HCT116 (cell line): ENCODE data around the gene NAT10. TPM values are rescaled to one million over a fixed set of nuclear protein-coding genes. Genes with fewer than 3 reads are reported as not detected.

Experiments used
- ATAC-seq: fragments of 200-7000 bp; cut with Tn5 transposase; 2 replicates; pipeline ENCODE4 v1.9.1; 2020; ENCODE audit warnings: mild to moderate bottlenecking, moderate library complexity
- BruUV-seq: library from RNA; stranded (reverse); fragments of 400-500 nt; replicated peaks from 2 replicates; lab custom pipeline; 2021; lab: Mats Ljungman, UMichigan
- CTCF ChIA-PET: fragments of 300-600 bp; sonication (Branson Sonifier 250); formaldehyde crosslinking; loops from one replicate; lab custom pipeline; 2021; ENCODE audit warnings: antibody characterized with exemption; lab: Charles Lee
- POLR2A ChIA-PET: fragments of 300-600, 350-600 bp; sonication (Branson Sonifier 250); formaldehyde crosslinking; loops from one replicate; lab custom pipeline; 2021; ENCODE audit warnings: antibody characterized with exemption; lab: Charles Lee
- RAD21 ChIA-PET, 2 experiments: fragments of 300-600 bp; sonication (Branson Sonifier 250); formaldehyde crosslinking; loops; one replicate each; lab custom pipeline; 2023; ENCODE audit warnings: low total read pairs in 2 of 2; ENCODE audit not compliant: uncharacterized antibody in 2 of 2, unreplicated experiment in 2 of 2, low non-redundant PET in 1 of 2; lab: Charles Lee
- DNase-seq: peaks from one replicate; pipeline ENCODE4 v3.0.0-alpha.2; 2010; ENCODE audit warnings: low read depth, low spot score
- H2AFZ ChIP-seq: fragments of 200-600 bp; shearing (Covaris generic), sonication (generic); 2 replicates; pipeline ENCODE4 v1.6.1; 2017; ENCODE audit warnings: low read depth, mixed run types, mixed read lengths, antibody characterized with exemption, low read length; ENCODE audit not compliant: poor library complexity, severe bottlenecking
- H3K27ac ChIP-seq: 2 replicates; pipeline ENCODE4 v1.5.1; 2012; ENCODE audit warnings: low read depth, low read length
- H3K27me3 ChIP-seq: fragments of 200-600 bp; sonication (generic); 2 replicates; pipeline ENCODE4 v1.6.1; 2016; ENCODE audit warnings: mixed run types, low read length, mixed read lengths; ENCODE audit not compliant: insufficient read depth
- H3K36me3 ChIP-seq, 2 experiments: fragments of 200-500 bp in 1 of 2; fragments of 200-600 bp in 1 of 2; sonication (Bioruptor generic) in 1 of 2; sonication (generic) in 1 of 2; 2 replicates each; pipeline versions ENCODE4 v1.5.1 to v1.6.1; 2014 to 2016; ENCODE audit warnings: low read length in 2 of 2, inconsistent platforms in 1 of 2, mixed read lengths in 1 of 2, mixed run types in 1 of 2; ENCODE audit not compliant: insufficient read depth in 2 of 2, control insufficient read depth in 1 of 2
- H3K4me1 ChIP-seq, 2 experiments: fragments of 200-600 bp in 1 of 2; sonication (generic) in 1 of 2; 2 replicates each; pipeline versions ENCODE4 v1.5.1 to v1.6.1; 2012 to 2017; ENCODE audit warnings: low read length in 2 of 2, inconsistent platforms in 1 of 2, mild to moderate bottlenecking in 1 of 2, mixed read lengths in 1 of 2, mixed run types in 1 of 2, moderate library complexity in 1 of 2; ENCODE audit not compliant: insufficient read depth in 2 of 2, control insufficient read depth in 1 of 2
- H3K4me2 ChIP-seq: fragments of 200-600 bp; sonication (generic); 2 replicates; pipeline ENCODE4 v1.6.1; 2017; ENCODE audit warnings: mixed run types, low read length, mixed read lengths
- H3K4me3 ChIP-seq, 2 experiments: fragments of 200-600 bp in 1 of 2; sonication (generic) in 1 of 2; replicated peaks in 1 of 2; 2 replicates each; pipeline ENCODE4 v1.5.1; 2011 to 2016; ENCODE audit warnings: low read length in 2 of 2, control low read depth in 1 of 2, low read depth in 1 of 2, mild to moderate bottlenecking in 1 of 2, mixed read lengths in 1 of 2, mixed run types in 1 of 2
- H3K79me2 ChIP-seq: fragments of 200-600 bp; sonication (generic); 2 replicates; pipeline ENCODE4 v1.6.1; 2017; ENCODE audit warnings: mild to moderate bottlenecking, mixed run types, low read length, moderate library complexity, mixed read lengths; ENCODE audit not compliant: insufficient read depth
- H3K9ac ChIP-seq: fragments of 200-600 bp; sonication (generic); 2 replicates; pipeline ENCODE4 v1.6.1; 2016; ENCODE audit warnings: low read length, mixed read lengths
- H3K9me2 ChIP-seq: fragments of 200-600 bp; sonication (generic), shearing (Covaris generic); 2 replicates; pipeline ENCODE4 v1.6.1; 2017; ENCODE audit warnings: mixed run types, mild to moderate bottlenecking, moderate library complexity; ENCODE audit not compliant: insufficient read depth
- H3K9me3 ChIP-seq, 2 experiments: fragments of 200-500 bp in 1 of 2; fragments of 200-600 bp in 1 of 2; sonication (Bioruptor generic) in 1 of 2; sonication (generic) in 1 of 2; 2 replicates each; pipeline ENCODE4 v1.6.1; 2014 to 2017; ENCODE audit warnings: low read length in 2 of 2, mixed read lengths in 2 of 2, inconsistent platforms in 1 of 2, low read depth in 1 of 2, mild to moderate bottlenecking in 1 of 2, mixed run types in 1 of 2, moderate library complexity in 1 of 2; ENCODE audit not compliant: control insufficient read depth in 1 of 2, insufficient read depth in 1 of 2
- H4K20me1 ChIP-seq: fragments of 200-600 bp; sonication (generic), shearing (Covaris generic); 2 replicates; pipeline ENCODE4 v1.6.1; 2017; ENCODE audit warnings: mixed run types, mild to moderate bottlenecking, moderate library complexity; ENCODE audit not compliant: insufficient read depth
- CBX3 ChIP-seq: IDR thresholded peaks from 2 replicates; pipeline ENCODE4 v1.6.1; 2012; ENCODE audit warnings: low read depth
- CEBPB ChIP-seq: IDR thresholded peaks from 2 replicates; pipeline ENCODE4 v1.6.1; 2012; ENCODE audit warnings: low read depth
- EGR1 ChIP-seq: IDR thresholded peaks from 2 replicates; pipeline ENCODE4 v1.6.1; 2012; ENCODE audit warnings: low read depth
- ELF1 ChIP-seq: IDR thresholded peaks from 2 replicates; pipeline ENCODE4 v1.6.1; 2012; ENCODE audit warnings: low read depth, borderline replicate concordance
- EZH2 ChIP-seq: fragments of 200-600 bp; sonication (generic); IDR thresholded peaks from 2 replicates; pipeline ENCODE4 v1.6.1; 2017; ENCODE audit warnings: antibody characterized with exemption, mixed run types
- EZH2phosphoT487 ChIP-seq: fragments of 200-600 bp; IDR thresholded peaks from 2 replicates; pipeline ENCODE4 v1.6.1; 2018; ENCODE audit warnings: antibody characterized with exemption, borderline replicate concordance
- FOSL1 ChIP-seq: IDR thresholded peaks from 2 replicates; pipeline ENCODE4 v1.6.1; 2012; ENCODE audit warnings: low read depth
- POLR2A ChIP-seq: IDR thresholded peaks from 2 replicates; pipeline ENCODE4 v1.7.0; 2011; ENCODE audit warnings: borderline replicate concordance; ENCODE audit not compliant: insufficient read depth, insufficient read length; ENCODE audit errors: extremely low read depth
- POLR2AphosphoS5 ChIP-seq: IDR thresholded peaks from 2 replicates; pipeline ENCODE4 v1.6.1; 2011; ENCODE audit warnings: mild to moderate bottlenecking, low read depth, low read length, moderate library complexity
- RAD21 ChIP-seq: IDR thresholded peaks from 2 replicates; pipeline ENCODE4 v1.6.1; 2012; ENCODE audit warnings: low read depth, mild to moderate bottlenecking
- SIN3A ChIP-seq: IDR thresholded peaks from 2 replicates; pipeline ENCODE4 v1.6.1; 2012; ENCODE audit warnings: low read depth
- SP1 ChIP-seq: IDR thresholded peaks from 2 replicates; pipeline ENCODE4 v1.6.1; 2012; ENCODE audit warnings: low read depth
- SRF ChIP-seq: IDR thresholded peaks from 2 replicates; pipeline ENCODE4 v1.6.1; 2012; ENCODE audit warnings: low read depth
- TCF7L2 ChIP-seq: IDR thresholded peaks from 2 replicates; pipeline ENCODE4 v1.7.0; 2011; ENCODE audit warnings: borderline replicate concordance, inconsistent platforms; ENCODE audit not compliant: insufficient read depth, insufficient read length; ENCODE audit errors: extremely low read depth
- ZFX ChIP-seq: fragments of 450-650 bp; IDR thresholded peaks from 2 replicates; pipeline ENCODE4 v1.6.1; 2017
- ZNF274 ChIP-seq: fragments of 200-500 bp; sonication (Bioruptor generic); IDR thresholded peaks from 2 replicates; pipeline ENCODE4 v1.6.1; 2014; ENCODE audit warnings: mild to moderate bottlenecking, low read depth, low read length, inconsistent platforms
- intact Hi-C: fragments of 100-400 bp; cut with micrococcal nuclease; formaldehyde crosslinking; loops from 2 replicates; pipeline ENCODE4 v1.10.0; 2022
- total RNA-seq: library from RNA; stranded (reverse); gene quantifications from one replicate; pipeline ENCODE4 v1.2.1, GENCODE V29; 2021; ENCODE audit not compliant: unreplicated experiment
- TF ChIP-seq, protein P1 (sequence below): IDR thresholded peaks from 2 replicates; pipeline ENCODE4 v1.6.1; 2012
- TF ChIP-seq, protein P2 (sequence below): IDR thresholded peaks from 2 replicates; pipeline ENCODE4 v1.6.1; 2012
- TF ChIP-seq, protein P3 (sequence below), 3 experiments: fragments of 200-600 bp in 1 of 3; sonication (generic) in 1 of 3; IDR thresholded peaks in 2 of 3; conservative IDR thresholded peaks in 1 of 3; 2 replicates each; pipeline ENCODE4 v1.5.1; 2012 to 2017; ENCODE audit warnings: low read depth in 2 of 3, low read length in 2 of 3, antibody characterized with exemption in 1 of 3, borderline replicate concordance in 1 of 3, control low read depth in 1 of 3, mild to moderate bottlenecking in 1 of 3, mixed read lengths in 1 of 3, mixed run types in 1 of 3, moderate library complexity in 1 of 3; ENCODE audit not compliant: insufficient read depth in 1 of 3
- TF ChIP-seq, protein P4 (sequence below): IDR thresholded peaks from 2 replicates; pipeline ENCODE4 v1.6.1; 2012; ENCODE audit warnings: low read depth

Gene NAT10
- total RNA-seq, 1 experiment from 2014 or later, result 101 TPM

DNA sequence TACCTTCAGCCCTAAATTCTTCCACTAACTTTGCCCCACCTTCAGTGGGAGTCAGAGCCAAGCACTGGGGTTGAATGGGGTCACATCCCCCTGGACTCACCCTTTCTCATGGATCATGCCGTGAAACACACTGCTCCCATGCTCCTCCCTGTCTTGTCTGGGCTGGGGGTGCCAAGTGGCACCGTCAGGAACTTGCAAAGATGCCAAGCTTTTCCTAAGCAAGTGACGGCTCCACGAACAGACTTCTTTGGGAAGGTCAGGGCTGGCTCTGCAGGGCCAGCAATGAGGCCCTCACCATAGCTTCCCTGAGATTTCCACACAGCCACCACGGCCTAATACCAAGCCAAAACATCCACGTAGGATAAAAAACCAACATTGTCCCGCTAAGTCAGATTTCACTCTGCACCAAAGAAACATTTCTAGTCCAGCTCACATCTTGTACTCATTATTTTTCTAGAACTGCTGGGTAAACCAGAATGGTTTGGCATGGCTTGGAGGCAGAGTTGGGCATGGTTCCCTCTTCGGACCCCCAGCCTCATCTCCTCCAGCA, 76.5 kb downstream of the NAT10 start:
- Histone ChIP-seq H2AFZ (no peak overlapping the region), H3K79me2 (no peaks in the 10 kb centered on the region), H3K36me3 (no peaks in the 10 kb centered on the region), H3K27ac (no peak overlapping the region), H3K9me2 (no peaks in the 10 kb centered on the region), H3K9me3 (no peaks in the 10 kb centered on the region), H3K4me3 (no peak overlapping the region), H4K20me1 (no peaks in the 10 kb centered on the region), H3K9ac (no peak overlapping the region), H3K27me3 (no peaks in the 10 kb centered on the region), H3K4me1 (no peaks in the 10 kb centered on the region), H3K4me2 (no peak overlapping the region)
- ATAC-seq, result no peak
- BruUV-seq, result no TSS peak
- ChIA-PET RAD21 (interaction anchor here in 1 of 2 experiments (1.2 kb wide), 1 partner anchor 8 kb away, joined by 5 read pairs; no protein-coding TSS in a partner anchor), POLR2A (interaction anchor here (1.3 kb wide), 1 partner anchor 52 kb away, joined by 3 read pairs; no protein-coding TSS in a partner anchor), CTCF (no interaction called here)
- TF ChIP-seq ELF1, result no peak
- TF ChIP-seq, protein P1, sequence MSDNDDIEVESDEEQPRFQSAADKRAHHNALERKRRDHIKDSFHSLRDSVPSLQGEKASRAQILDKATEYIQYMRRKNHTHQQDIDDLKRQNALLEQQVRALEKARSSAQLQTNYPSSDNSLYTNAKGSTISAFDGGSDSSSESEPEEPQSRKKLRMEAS, result no peak
- TF ChIP-seq EZH2phosphoT487, result no peak
- TF ChIP-seq SP1, result no peak
- no peak for TF ChIP-seq ZFX
- no peak for TF ChIP-seq FOSL1
- TF ChIP-seq POLR2AphosphoS5, result no peak
- TF ChIP-seq TCF7L2, result no peak
- no peak for TF ChIP-seq POLR2A
- no peak for TF ChIP-seq EGR1
- TF ChIP-seq EZH2, result no peak
- TF ChIP-seq RAD21, result no peak
- TF ChIP-seq, protein P2, sequence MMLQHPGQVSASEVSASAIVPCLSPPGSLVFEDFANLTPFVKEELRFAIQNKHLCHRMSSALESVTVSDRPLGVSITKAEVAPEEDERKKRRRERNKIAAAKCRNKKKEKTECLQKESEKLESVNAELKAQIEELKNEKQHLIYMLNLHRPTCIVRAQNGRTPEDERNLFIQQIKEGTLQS, result no peak
- TF ChIP-seq, protein P3, sequence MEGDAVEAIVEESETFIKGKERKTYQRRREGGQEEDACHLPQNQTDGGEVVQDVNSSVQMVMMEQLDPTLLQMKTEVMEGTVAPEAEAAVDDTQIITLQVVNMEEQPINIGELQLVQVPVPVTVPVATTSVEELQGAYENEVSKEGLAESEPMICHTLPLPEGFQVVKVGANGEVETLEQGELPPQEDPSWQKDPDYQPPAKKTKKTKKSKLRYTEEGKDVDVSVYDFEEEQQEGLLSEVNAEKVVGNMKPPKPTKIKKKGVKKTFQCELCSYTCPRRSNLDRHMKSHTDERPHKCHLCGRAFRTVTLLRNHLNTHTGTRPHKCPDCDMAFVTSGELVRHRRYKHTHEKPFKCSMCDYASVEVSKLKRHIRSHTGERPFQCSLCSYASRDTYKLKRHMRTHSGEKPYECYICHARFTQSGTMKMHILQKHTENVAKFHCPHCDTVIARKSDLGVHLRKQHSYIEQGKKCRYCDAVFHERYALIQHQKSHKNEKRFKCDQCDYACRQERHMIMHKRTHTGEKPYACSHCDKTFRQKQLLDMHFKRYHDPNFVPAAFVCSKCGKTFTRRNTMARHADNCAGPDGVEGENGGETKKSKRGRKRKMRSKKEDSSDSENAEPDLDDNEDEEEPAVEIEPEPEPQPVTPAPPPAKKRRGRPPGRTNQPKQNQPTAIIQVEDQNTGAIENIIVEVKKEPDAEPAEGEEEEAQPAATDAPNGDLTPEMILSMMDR (IDR thresholded peaks at IDR 0.05 in 2 of 3, conservative IDR thresholded peaks at IDR 0.05 in 1 of 3; ENCODE audit: borderline replicate concordance in 1 of 3, insufficient read depth in 1 of 3, low read depth in 2 of 3, low read length in 2 of 3), result no peak
- TF ChIP-seq, protein P4, sequence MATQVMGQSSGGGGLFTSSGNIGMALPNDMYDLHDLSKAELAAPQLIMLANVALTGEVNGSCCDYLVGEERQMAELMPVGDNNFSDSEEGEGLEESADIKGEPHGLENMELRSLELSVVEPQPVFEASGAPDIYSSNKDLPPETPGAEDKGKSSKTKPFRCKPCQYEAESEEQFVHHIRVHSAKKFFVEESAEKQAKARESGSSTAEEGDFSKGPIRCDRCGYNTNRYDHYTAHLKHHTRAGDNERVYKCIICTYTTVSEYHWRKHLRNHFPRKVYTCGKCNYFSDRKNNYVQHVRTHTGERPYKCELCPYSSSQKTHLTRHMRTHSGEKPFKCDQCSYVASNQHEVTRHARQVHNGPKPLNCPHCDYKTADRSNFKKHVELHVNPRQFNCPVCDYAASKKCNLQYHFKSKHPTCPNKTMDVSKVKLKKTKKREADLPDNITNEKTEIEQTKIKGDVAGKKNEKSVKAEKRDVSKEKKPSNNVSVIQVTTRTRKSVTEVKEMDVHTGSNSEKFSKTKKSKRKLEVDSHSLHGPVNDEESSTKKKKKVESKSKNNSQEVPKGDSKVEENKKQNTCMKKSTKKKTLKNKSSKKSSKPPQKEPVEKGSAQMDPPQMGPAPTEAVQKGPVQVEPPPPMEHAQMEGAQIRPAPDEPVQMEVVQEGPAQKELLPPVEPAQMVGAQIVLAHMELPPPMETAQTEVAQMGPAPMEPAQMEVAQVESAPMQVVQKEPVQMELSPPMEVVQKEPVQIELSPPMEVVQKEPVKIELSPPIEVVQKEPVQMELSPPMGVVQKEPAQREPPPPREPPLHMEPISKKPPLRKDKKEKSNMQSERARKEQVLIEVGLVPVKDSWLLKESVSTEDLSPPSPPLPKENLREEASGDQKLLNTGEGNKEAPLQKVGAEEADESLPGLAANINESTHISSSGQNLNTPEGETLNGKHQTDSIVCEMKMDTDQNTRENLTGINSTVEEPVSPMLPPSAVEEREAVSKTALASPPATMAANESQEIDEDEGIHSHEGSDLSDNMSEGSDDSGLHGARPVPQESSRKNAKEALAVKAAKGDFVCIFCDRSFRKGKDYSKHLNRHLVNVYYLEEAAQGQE, result no peak
- no peak for TF ChIP-seq CBX3
- no peak for TF ChIP-seq CEBPB
- no peak for TF ChIP-seq ZNF274
- no peak for TF ChIP-seq SIN3A
- TF ChIP-seq SRF, result no peak
- DNase-seq, result no peak
- intact Hi-C loops, result no loop called here
